GM23248 (cell line): Measurements from ENCODE around the gene S100B.

Experiments
- EZH2 ChIP-seq: fragments of 200-600 bp; sonication (generic); IDR thresholded peaks from 2 replicates; pipeline ENCODE4 v1.6.1; 2018; ENCODE audit warnings: antibody characterized with exemption, mild to moderate bottlenecking; ENCODE audit not compliant: insufficient read depth, poor library complexity, severe bottlenecking
- EZH2phosphoT487 ChIP-seq: fragments of 200-600 bp; sonication (generic); IDR thresholded peaks from 2 replicates; pipeline ENCODE4 v1.6.1; 2018; ENCODE audit warnings: antibody characterized with exemption, moderate library complexity, mild to moderate bottlenecking, low read depth; ENCODE audit not compliant: insufficient read depth

DNA sequence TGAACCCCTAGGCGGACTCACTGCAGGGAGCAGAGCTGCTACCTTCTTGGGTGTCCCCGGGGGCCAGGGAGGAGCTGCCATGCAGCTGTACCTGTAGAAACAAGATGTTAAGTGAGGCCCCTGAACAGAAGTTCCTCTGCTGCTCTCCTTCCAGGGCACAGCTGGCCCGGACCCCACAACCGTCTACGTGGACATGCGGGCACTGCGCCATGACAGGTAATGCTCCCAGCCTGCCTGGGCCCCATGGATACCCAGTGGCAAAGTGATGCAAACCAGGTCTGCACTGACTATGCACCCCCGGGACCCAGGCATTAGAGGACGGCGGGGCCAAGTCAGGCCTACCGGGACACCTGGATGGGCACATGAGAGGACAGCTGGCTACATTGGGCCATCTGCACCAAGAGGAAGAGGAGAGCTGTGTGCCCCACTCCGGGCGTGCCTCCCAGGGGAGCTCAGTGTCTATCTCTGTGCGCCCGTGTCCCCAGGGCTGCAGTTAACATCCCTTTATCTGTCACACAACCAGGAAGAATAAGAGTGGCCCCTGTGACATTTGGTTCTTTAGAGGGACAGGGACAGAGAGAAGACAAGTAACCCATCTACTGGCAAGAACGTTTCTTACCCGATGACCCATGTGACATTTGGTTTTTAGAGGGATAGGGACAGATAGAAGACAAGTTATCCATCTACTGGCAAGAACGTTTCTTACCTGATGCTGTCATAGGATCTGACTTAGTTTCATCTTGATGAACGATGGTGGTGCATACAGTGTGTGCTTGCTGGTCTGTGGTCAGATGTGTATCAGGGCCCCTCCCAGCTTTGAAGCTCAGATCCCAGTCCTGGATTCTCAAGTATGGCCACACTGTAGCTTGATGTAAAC is 44.1 kb downstream of the S100B start:
- TF ChIP-seq EZH2 (no peak), EZH2phosphoT487 (no peak)
